ENCODE data around the gene ACYP1. TPM values are rescaled to one million over a fixed set of nuclear protein-coding genes. Genes with fewer than 3 reads are reported as not detected.

ACYP1 gene
- total and polyA plus RNA-seq, 2 experiments from 2014 or later: 7.1 to 19.5 TPM

DNA sequence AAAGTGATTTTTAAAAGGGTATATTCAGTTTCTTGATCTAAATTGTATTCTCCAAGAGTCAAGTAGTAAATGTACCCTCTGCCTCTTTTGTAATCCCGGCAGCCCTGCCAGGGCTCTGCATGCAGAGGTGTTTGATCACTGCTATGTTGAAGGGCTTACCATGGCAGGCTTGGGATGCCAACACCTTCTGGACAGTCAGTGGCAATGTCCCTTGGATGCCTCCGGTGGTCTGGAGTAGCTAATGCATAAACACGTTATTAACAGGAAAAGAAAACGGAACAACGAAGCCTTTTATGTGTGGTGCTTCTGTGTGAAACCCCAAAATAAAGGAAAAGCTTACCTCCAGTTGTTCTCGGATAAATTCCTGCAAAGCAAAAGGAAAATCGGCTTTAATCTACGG is 41.2 kb downstream of the ACYP1 start:
- no peak overlapping the region for H2AFZ ChIP-seq
- no peak overlapping the region for H3K27ac ChIP-seq
- no peaks in the 10 kb centered on the region for H3K9me2 ChIP-seq (replicated peaks; ENCODE audit: insufficient read depth)
- 77% methylated on average over 8 of the region's 8 CpGs for WGBS (ENCODE audit: low lambda C conversion rate, missing lambda C conversion rate)
- TF ChIP-seq EZH2phosphoT487 (IDR thresholded peaks at IDR 0.05; ENCODE audit: low read depth, severe bottlenecking, unreplicated experiment): no peak
- TF ChIP-seq, protein P1, sequence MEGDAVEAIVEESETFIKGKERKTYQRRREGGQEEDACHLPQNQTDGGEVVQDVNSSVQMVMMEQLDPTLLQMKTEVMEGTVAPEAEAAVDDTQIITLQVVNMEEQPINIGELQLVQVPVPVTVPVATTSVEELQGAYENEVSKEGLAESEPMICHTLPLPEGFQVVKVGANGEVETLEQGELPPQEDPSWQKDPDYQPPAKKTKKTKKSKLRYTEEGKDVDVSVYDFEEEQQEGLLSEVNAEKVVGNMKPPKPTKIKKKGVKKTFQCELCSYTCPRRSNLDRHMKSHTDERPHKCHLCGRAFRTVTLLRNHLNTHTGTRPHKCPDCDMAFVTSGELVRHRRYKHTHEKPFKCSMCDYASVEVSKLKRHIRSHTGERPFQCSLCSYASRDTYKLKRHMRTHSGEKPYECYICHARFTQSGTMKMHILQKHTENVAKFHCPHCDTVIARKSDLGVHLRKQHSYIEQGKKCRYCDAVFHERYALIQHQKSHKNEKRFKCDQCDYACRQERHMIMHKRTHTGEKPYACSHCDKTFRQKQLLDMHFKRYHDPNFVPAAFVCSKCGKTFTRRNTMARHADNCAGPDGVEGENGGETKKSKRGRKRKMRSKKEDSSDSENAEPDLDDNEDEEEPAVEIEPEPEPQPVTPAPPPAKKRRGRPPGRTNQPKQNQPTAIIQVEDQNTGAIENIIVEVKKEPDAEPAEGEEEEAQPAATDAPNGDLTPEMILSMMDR (IDR thresholded peaks at IDR 0.05; ENCODE audit: poor library complexity): peak; percentile 23
- H3K9me3 ChIP-seq (ENCODE audit: low read depth): no peaks in the 10 kb centered on the region
- H3K79me2 ChIP-seq: no peaks in the 10 kb centered on the region
- H3K36me3 ChIP-seq (replicated peaks; ENCODE audit: insufficient read depth, low read depth): no peaks in the 10 kb centered on the region
- peaks cover 5% of the 10 kb centered on the region for H3K4me1 ChIP-seq (ENCODE audit: insufficient read depth)
- H3K4me2 ChIP-seq: no peak overlapping the region
- no peaks in the 10 kb centered on the region for H3K27me3 ChIP-seq
- H3K4me3 ChIP-seq: no peak overlapping the region
- H4K20me1 ChIP-seq (ENCODE audit: insufficient read depth, poor library complexity, severe bottlenecking): no peaks in the 10 kb centered on the region
- peak; percentile 34 for DNase-seq (ENCODE audit: low spot score)

DNA sequence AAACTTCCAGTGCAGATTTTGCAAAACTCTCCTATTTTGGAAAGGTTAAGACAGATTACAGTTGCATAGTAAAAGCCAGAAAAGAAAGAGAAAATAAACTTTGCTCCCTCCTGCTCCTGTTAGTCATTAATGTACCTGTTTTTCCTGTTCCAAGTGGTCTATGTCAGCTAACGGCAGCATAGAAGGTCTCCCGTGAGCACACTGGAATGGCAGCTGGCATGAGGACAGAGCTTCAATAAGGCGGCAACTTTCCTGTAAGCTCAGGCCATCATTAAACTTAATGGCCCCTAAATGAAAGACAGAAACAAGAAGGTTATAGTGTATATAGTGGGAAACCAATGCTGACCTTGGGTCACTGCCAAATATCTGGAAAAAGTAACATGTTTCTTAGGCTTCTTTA is 45.1 kb downstream of the ACYP1 start:
- H3K79me2 ChIP-seq: no peaks in the 10 kb centered on the region
- no peaks in the 10 kb centered on the region for H4K20me1 ChIP-seq (ENCODE audit: insufficient read depth, poor library complexity, severe bottlenecking)
- no peak overlapping the region for H3K4me3 ChIP-seq
- H3K27me3 ChIP-seq: no peaks in the 10 kb centered on the region
- H3K4me2 ChIP-seq: peak overlapping the region; percentile 54
- H3K36me3 ChIP-seq (replicated peaks; ENCODE audit: insufficient read depth, low read depth): no peaks in the 10 kb centered on the region
- no peaks in the 10 kb centered on the region for H3K9me2 ChIP-seq (replicated peaks; ENCODE audit: insufficient read depth)
- DNase-seq (ENCODE audit: low spot score): peak; percentile 55
- TF ChIP-seq EZH2phosphoT487 (IDR thresholded peaks at IDR 0.05; ENCODE audit: low read depth, severe bottlenecking, unreplicated experiment) (no peak), EZH2 (IDR thresholded peaks at IDR 0.05; ENCODE audit: borderline replicate concordance) (no peak)
- TF ChIP-seq, protein P1 (IDR thresholded peaks at IDR 0.05; ENCODE audit: poor library complexity): no peak
- WGBS (ENCODE audit: low lambda C conversion rate, missing lambda C conversion rate): 36% methylated on average over 3 of the region's 3 CpGs
- peaks cover 5% of the 10 kb centered on the region for H3K4me1 ChIP-seq (ENCODE audit: insufficient read depth)
- H3K27ac ChIP-seq: peak overlapping the region; percentile 73
- no peak overlapping the region for H2AFZ ChIP-seq
- no peaks in the 10 kb centered on the region for H3K9me3 ChIP-seq (ENCODE audit: low read depth)

DNA sequence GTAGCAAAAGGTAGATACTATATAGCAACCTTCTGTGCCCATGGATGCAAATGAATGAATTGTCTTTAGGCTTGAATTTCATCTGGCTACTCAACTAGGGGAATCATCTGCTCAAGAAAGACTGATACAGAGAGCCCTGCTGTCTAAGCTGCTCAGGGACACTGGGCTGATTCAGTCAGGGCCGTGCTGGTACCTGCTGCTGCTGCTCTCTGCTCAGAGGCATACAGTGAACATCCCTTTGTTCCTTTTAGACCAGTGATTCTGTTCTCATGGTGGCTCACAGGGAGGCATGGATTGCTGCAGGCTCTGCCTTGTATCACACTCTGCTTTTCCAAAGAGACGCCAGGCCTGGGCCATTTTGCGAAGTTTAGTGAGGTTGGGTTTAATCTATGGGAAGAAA is 47.0 kb downstream of the ACYP1 start:
- Histone ChIP-seq H3K27ac (no peak overlapping the region), H3K9me3 (ENCODE audit: low read depth) (no peaks in the 10 kb centered on the region), H3K9me2 (replicated peaks; ENCODE audit: insufficient read depth) (no peaks in the 10 kb centered on the region), H3K4me2 (no peak overlapping the region), H4K20me1 (ENCODE audit: insufficient read depth, poor library complexity, severe bottlenecking) (no peaks in the 10 kb centered on the region), H3K27me3 (no peaks in the 10 kb centered on the region), H3K4me1 (ENCODE audit: insufficient read depth) (peaks cover 5% of the 10 kb centered on the region), H3K4me3 (no peak overlapping the region), H3K79me2 (no peaks in the 10 kb centered on the region), H2AFZ (no peak overlapping the region), H3K36me3 (replicated peaks; ENCODE audit: insufficient read depth, low read depth) (no peaks in the 10 kb centered on the region)
- no peak for DNase-seq (ENCODE audit: low spot score)
- TF ChIP-seq, protein P1 (IDR thresholded peaks at IDR 0.05; ENCODE audit: poor library complexity): no peak
- no peak for TF ChIP-seq EZH2 (IDR thresholded peaks at IDR 0.05; ENCODE audit: borderline replicate concordance)
- TF ChIP-seq EZH2phosphoT487 (IDR thresholded peaks at IDR 0.05; ENCODE audit: low read depth, severe bottlenecking, unreplicated experiment): no peak
- WGBS (ENCODE audit: low lambda C conversion rate, missing lambda C conversion rate): 96% methylated on average over 3 of the region's 3 CpGs

DNA sequence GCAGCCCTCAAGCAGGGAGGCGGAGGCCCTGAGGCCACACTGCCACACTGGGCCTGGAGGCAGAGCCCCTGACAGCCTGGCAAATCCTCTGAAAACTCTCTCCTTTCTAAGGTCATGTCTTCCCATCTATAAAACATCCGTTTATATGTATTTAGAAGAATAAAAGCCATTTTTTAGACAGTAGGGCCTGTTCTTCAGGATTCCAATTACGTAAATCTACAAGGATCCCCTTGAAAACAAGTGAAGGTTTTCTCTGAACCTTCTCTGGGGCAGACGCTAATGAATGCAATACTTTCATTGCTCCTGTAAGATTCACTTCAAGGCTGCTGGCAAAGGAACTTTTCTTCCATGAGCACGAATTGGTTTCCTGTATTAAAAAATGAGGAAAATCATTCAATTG is 48.3 kb downstream of the ACYP1 start:
- no peak for DNase-seq (ENCODE audit: low spot score)
- Histone ChIP-seq H4K20me1 (ENCODE audit: insufficient read depth, poor library complexity, severe bottlenecking) (no peaks in the 10 kb centered on the region), H3K4me2 (no peak overlapping the region), H3K4me3 (no peak overlapping the region), H3K79me2 (no peaks in the 10 kb centered on the region), H3K9me3 (ENCODE audit: low read depth) (no peaks in the 10 kb centered on the region), H3K36me3 (replicated peaks; ENCODE audit: insufficient read depth, low read depth) (no peaks in the 10 kb centered on the region), H3K9me2 (replicated peaks; ENCODE audit: insufficient read depth) (no peaks in the 10 kb centered on the region), H2AFZ (no peak overlapping the region), H3K27ac (no peak overlapping the region), H3K27me3 (no peaks in the 10 kb centered on the region), H3K4me1 (ENCODE audit: insufficient read depth) (peaks cover 5% of the 10 kb centered on the region)
- WGBS (ENCODE audit: low lambda C conversion rate, missing lambda C conversion rate): 88% methylated on average over 5 of the region's 5 CpGs
- TF ChIP-seq, protein P1 (IDR thresholded peaks at IDR 0.05; ENCODE audit: poor library complexity): no peak
- TF ChIP-seq EZH2 (IDR thresholded peaks at IDR 0.05; ENCODE audit: borderline replicate concordance) (no peak), EZH2phosphoT487 (IDR thresholded peaks at IDR 0.05; ENCODE audit: low read depth, severe bottlenecking, unreplicated experiment) (no peak)

All from hepatocyte (in vitro differentiated cells).